H9 (cell line): ENCODE results near the gene L3MBTL4. TPM values are rescaled to one million over a fixed set of nuclear protein-coding genes. Genes with fewer than 3 reads are reported as not detected.

Source experiments
- DNase-seq: peaks from one replicate; pipeline ENCODE4 v3.0.0-alpha.2; 2017
- H2AFZ ChIP-seq: one replicate; pipeline ENCODE4 v1.6.1; 2013; ENCODE audit warnings: mild to moderate bottlenecking, low read length, control low read depth, moderate library complexity
- H2AK5ac ChIP-seq: 2 replicates; pipeline ENCODE4 v1.6.1; 2013; ENCODE audit warnings: low read length, control low read depth, mixed read lengths; ENCODE audit not compliant: insufficient read length
- H2BK120ac ChIP-seq: one replicate; pipeline ENCODE4 v1.6.1; 2013; ENCODE audit warnings: low read depth, mild to moderate bottlenecking, low read length, control low read depth, inconsistent platforms; ENCODE audit not compliant: poor library complexity, severe bottlenecking
- H2BK12ac ChIP-seq: 2 replicates; pipeline ENCODE4 v1.6.1; 2013; ENCODE audit warnings: low read length, control low read depth, mixed read lengths, low read depth; ENCODE audit not compliant: insufficient read length
- H2BK15ac ChIP-seq: 2 replicates; pipeline ENCODE4 v1.6.1; 2013; ENCODE audit warnings: low read depth, low read length, control low read depth
- H2BK20ac ChIP-seq: one replicate; pipeline ENCODE4 v1.6.1; 2013; ENCODE audit warnings: low read depth, mild to moderate bottlenecking, low read length, control low read depth, inconsistent platforms; ENCODE audit not compliant: poor library complexity, severe bottlenecking
- H2BK5ac ChIP-seq: 2 replicates; pipeline ENCODE4 v1.6.1; 2013; ENCODE audit warnings: low read length, control low read depth, mixed read lengths; ENCODE audit not compliant: insufficient read length
- H3K14ac ChIP-seq: 2 replicates; pipeline ENCODE4 v1.6.1; 2013; ENCODE audit warnings: low read length, control low read depth; ENCODE audit not compliant: insufficient read depth
- H3K18ac ChIP-seq: 2 replicates; pipeline ENCODE4 v1.6.1; 2013; ENCODE audit warnings: low read depth, mild to moderate bottlenecking, mixed read lengths, low read length, control low read depth; ENCODE audit not compliant: insufficient read length
- H3K23ac ChIP-seq: 2 replicates; pipeline ENCODE4 v1.6.1; 2013; ENCODE audit warnings: low read length, control low read depth, mixed read lengths, low read depth; ENCODE audit not compliant: insufficient read length
- H3K23me2 ChIP-seq: 2 replicates; pipeline ENCODE4 v1.6.1; 2013; ENCODE audit warnings: low read depth, mild to moderate bottlenecking, mixed read lengths, low read length, control low read depth; ENCODE audit not compliant: insufficient read length, poor library complexity, severe bottlenecking
- H3K27ac ChIP-seq: 2 replicates; pipeline ENCODE4 v1.5.1; 2013; ENCODE audit warnings: low read length, control low read depth, mixed read lengths, low read depth; ENCODE audit not compliant: insufficient read length
- H3K27me3 ChIP-seq: 2 replicates; pipeline ENCODE4 v1.6.1; 2013; ENCODE audit warnings: low read length, control low read depth, inconsistent platforms; ENCODE audit not compliant: insufficient read depth
- H3K4ac ChIP-seq: 2 replicates; pipeline ENCODE4 v1.6.1; 2013; ENCODE audit warnings: low read depth, mild to moderate bottlenecking, control low read depth, inconsistent platforms, low read length, moderate library complexity
- H3K4me1 ChIP-seq: 2 replicates; pipeline ENCODE4 v1.6.1; 2013; ENCODE audit warnings: low read length, control low read depth, inconsistent platforms; ENCODE audit not compliant: insufficient read depth
- H3K4me2 ChIP-seq: 2 replicates; pipeline ENCODE4 v1.6.1; 2013; ENCODE audit warnings: low read length, control low read depth, mixed read lengths; ENCODE audit not compliant: insufficient read length, insufficient read depth
- H3K56ac ChIP-seq: 2 replicates; pipeline ENCODE4 v1.6.1; 2013; ENCODE audit warnings: low read depth, mild to moderate bottlenecking, mixed read lengths, low read length, control low read depth; ENCODE audit not compliant: insufficient read length
- H3K79me1 ChIP-seq: 2 replicates; pipeline ENCODE4 v1.6.1; 2013; ENCODE audit warnings: low read depth, mild to moderate bottlenecking, moderate library complexity, low read length, control low read depth, inconsistent platforms; ENCODE audit not compliant: insufficient read depth, poor library complexity, severe bottlenecking
- H3K79me2 ChIP-seq: 2 replicates; pipeline ENCODE4 v1.6.1; 2013; ENCODE audit warnings: low read length, control low read depth, inconsistent platforms; ENCODE audit not compliant: insufficient read depth
- H3K9ac ChIP-seq: 2 replicates; pipeline ENCODE4 v1.6.1; 2013; ENCODE audit warnings: low read length, control low read depth, mixed read lengths; ENCODE audit not compliant: insufficient read length; ENCODE audit errors: extremely low read depth
- H3K9me3 ChIP-seq: one replicate; pipeline ENCODE4 v1.6.1; 2013; ENCODE audit warnings: low read depth, low read length, inconsistent platforms; ENCODE audit not compliant: control insufficient read depth
- H3T11ph ChIP-seq: one replicate; pipeline ENCODE4 v1.6.1; 2013; ENCODE audit warnings: mild to moderate bottlenecking, low read length, control low read depth, inconsistent platforms
- H4K20me1 ChIP-seq: one replicate; pipeline ENCODE4 v1.6.1; 2013; ENCODE audit not compliant: control insufficient read depth, insufficient read length, insufficient read depth
- H4K5ac ChIP-seq: 2 replicates; pipeline ENCODE4 v1.6.1; 2013; ENCODE audit warnings: low read depth, mild to moderate bottlenecking, mixed read lengths, low read length, control low read depth; ENCODE audit not compliant: insufficient read length
- H4K8ac ChIP-seq: replicated peaks from 2 replicates; pipeline ENCODE4 v1.6.1; 2013; ENCODE audit warnings: low read length, control low read depth, mixed read lengths, low read depth; ENCODE audit not compliant: insufficient read length
- H4K91ac ChIP-seq: 2 replicates; pipeline ENCODE4 v1.6.1; 2013; ENCODE audit warnings: low read depth, mild to moderate bottlenecking, moderate library complexity, mixed read lengths, low read length, control low read depth; ENCODE audit not compliant: insufficient read length
- H3K27ac Mint-ChIP-seq, 3 experiments: 2 replicates in 2 of 3; 3 replicates in 1 of 3; pipeline ENCODE4 v1.8.0; 2020 to 2021; ENCODE audit warnings: mixed read lengths in 3 of 3, mild to moderate bottlenecking in 1 of 3, moderate library complexity in 1 of 3
- H3K27me3 Mint-ChIP-seq: 2 replicates; pipeline ENCODE4 v1.8.0; 2021; ENCODE audit warnings: low read depth, mild to moderate bottlenecking, moderate library complexity, mixed read lengths
- H3K36me3 Mint-ChIP-seq, 3 experiments: 2 replicates in 2 of 3; 3 replicates in 1 of 3; pipeline ENCODE4 v1.8.0; 2020 to 2021; ENCODE audit warnings: low read depth in 3 of 3, mixed read lengths in 3 of 3; ENCODE audit not compliant: insufficient read depth in 1 of 3
- H3K4me1 Mint-ChIP-seq, 2 experiments: 2 replicates each; pipeline ENCODE4 v1.8.0; 2020; ENCODE audit warnings: mixed read lengths in 2 of 2
- H3K4me3 Mint-ChIP-seq, 2 experiments: 2 replicates in 1 of 2; 3 replicates in 1 of 2; pipeline ENCODE4 v1.8.0; 2020 to 2021; ENCODE audit warnings: mild to moderate bottlenecking in 2 of 2, mixed read lengths in 2 of 2, moderate library complexity in 1 of 2
- H3K9me3 Mint-ChIP-seq, 2 experiments: 2 replicates in 1 of 2; 3 replicates in 1 of 2; pipeline ENCODE4 v1.8.0; 2020; ENCODE audit warnings: mild to moderate bottlenecking in 2 of 2, mixed read lengths in 2 of 2, moderate library complexity in 1 of 2
- WGBS: extraction: QIAGEN DNeasy Blood & Tissue Kit; methylation state at CpG from one replicate; pipeline ENCODE4 v1.1.7; 2013; ENCODE audit warnings: missing lambda C conversion rate, low lambda C conversion rate, mixed read lengths; ENCODE audit not compliant: insufficient read length; ENCODE audit errors: extremely low coverage; 5-methylcytosine and 5-hydroxymethylcytosine counted together
- total RNA-seq: library from RNA; stranded (reverse); gene quantifications from 2 replicates; pipeline ENCODE4 v1.2.1, GENCODE V29; 2021
- TF ChIP-seq, protein P1 (sequence below): fragments of 200-600 bp; sonication (generic); conservative IDR thresholded peaks from 3 replicates; pipeline ENCODE4 v1.8.0; 2021; ENCODE audit warnings: antibody characterized with exemption, mild to moderate bottlenecking

Gene L3MBTL4
- total RNA-seq, 1 experiment from 2014 or later = 1.9 TPM

DNA sequence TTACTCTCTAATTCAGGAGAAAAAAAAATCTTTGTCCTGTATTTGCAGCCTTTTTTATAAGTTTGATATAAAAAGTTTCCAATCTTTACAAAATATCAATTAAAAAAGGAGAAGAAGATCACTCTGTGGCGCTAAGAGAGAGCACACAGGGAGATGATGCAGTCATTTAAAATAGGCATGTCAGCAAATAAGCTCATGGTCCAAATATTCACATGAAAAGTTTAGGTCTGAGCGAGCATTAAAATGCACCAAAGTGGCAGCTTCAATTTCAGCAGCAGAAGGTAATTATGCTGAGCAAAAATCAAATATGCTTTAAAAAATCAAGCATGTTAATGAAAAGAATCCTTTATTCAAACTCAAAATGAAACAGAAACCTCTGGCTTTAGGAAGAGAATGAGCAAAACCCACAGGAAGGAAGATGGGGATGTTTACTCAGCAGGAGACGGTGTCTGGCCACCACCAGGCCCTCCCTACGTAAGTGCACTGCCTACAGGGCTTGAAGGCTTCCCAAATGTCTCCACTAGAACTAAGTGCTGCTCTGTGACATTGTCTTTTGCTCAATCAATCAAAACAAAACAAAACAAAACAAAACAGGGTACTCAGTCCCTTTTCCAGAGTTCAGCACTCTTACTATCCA lies 120.4 kb downstream of the L3MBTL4 start:
- Histone ChIP-seq H2BK15ac (no peak overlapping the region), H3K23ac (no peak overlapping the region), H3K14ac (no peak overlapping the region), H3K9ac (no peak overlapping the region), H3T11ph (no peak overlapping the region), H4K5ac (no peak overlapping the region), H3K4ac (no peak overlapping the region), H3K79me1 (no peaks in the 10 kb centered on the region), H4K8ac (no peak overlapping the region), H4K91ac (no peak overlapping the region), H2AFZ (no peak overlapping the region), H3K4me1 (0 out of 2 replicates have a peak, but pooled peaks cover 2% of the 10 kb centered on the region), H2BK20ac (no peak overlapping the region), H2BK12ac (no peak overlapping the region), H3K27ac (no peak overlapping the region), H2BK120ac (no peak overlapping the region), H2BK5ac (no peak overlapping the region), H3K56ac (no peak overlapping the region), H2AK5ac (no peak overlapping the region), H3K23me2 (no peaks in the 10 kb centered on the region), H3K4me2 (no peak overlapping the region), H3K27me3 (no peaks in the 10 kb centered on the region), H3K79me2 (no peaks in the 10 kb centered on the region), H3K18ac (no peak overlapping the region), H3K9me3 (no peaks in the 10 kb centered on the region), H4K20me1 (no peaks in the 10 kb centered on the region)
- Mint-ChIP-seq H3K27ac (no peak overlapping the region), H3K36me3 (no peaks in the 10 kb centered on the region; a peak in 1 of 7 replicates), H3K9me3 (no peaks in the 10 kb centered on the region), H3K4me3 (no peak overlapping the region), H3K4me1 (peaks cover 4 to 7% of the 10 kb centered on the region in 2 experiments; a peak in 3 of 4 replicates), H3K27me3 (no peaks in the 10 kb centered on the region)
- no CpG with 5 or more reads among the region's 4 CpGs for WGBS
- no peak for DNase-seq
- TF ChIP-seq, protein P1, sequence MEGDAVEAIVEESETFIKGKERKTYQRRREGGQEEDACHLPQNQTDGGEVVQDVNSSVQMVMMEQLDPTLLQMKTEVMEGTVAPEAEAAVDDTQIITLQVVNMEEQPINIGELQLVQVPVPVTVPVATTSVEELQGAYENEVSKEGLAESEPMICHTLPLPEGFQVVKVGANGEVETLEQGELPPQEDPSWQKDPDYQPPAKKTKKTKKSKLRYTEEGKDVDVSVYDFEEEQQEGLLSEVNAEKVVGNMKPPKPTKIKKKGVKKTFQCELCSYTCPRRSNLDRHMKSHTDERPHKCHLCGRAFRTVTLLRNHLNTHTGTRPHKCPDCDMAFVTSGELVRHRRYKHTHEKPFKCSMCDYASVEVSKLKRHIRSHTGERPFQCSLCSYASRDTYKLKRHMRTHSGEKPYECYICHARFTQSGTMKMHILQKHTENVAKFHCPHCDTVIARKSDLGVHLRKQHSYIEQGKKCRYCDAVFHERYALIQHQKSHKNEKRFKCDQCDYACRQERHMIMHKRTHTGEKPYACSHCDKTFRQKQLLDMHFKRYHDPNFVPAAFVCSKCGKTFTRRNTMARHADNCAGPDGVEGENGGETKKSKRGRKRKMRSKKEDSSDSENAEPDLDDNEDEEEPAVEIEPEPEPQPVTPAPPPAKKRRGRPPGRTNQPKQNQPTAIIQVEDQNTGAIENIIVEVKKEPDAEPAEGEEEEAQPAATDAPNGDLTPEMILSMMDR = no peak
